Breast epithelium (tissue), 3 donors: ENCODE data around the gene NT5DC2.

Source experiments
- POLR2AphosphoS5 ChIP-seq, 3 donors: sonication (generic); formaldehyde crosslinking; IDR thresholded peaks; one replicate each; pipeline ENCODE4 v1.6.1; 2017; ENCODE audit warnings: antibody characterized with exemption in 3 of 3
- TF ChIP-seq, protein P1 (sequence below), 3 donors: fragments of 450-650 bp; IDR thresholded peaks; one replicate each; pipeline ENCODE4 v1.5.1; 2016 to 2017; ENCODE audit warnings: antibody characterized with exemption in 3 of 3, mild to moderate bottlenecking in 3 of 3, moderate library complexity in 3 of 3

DNA sequence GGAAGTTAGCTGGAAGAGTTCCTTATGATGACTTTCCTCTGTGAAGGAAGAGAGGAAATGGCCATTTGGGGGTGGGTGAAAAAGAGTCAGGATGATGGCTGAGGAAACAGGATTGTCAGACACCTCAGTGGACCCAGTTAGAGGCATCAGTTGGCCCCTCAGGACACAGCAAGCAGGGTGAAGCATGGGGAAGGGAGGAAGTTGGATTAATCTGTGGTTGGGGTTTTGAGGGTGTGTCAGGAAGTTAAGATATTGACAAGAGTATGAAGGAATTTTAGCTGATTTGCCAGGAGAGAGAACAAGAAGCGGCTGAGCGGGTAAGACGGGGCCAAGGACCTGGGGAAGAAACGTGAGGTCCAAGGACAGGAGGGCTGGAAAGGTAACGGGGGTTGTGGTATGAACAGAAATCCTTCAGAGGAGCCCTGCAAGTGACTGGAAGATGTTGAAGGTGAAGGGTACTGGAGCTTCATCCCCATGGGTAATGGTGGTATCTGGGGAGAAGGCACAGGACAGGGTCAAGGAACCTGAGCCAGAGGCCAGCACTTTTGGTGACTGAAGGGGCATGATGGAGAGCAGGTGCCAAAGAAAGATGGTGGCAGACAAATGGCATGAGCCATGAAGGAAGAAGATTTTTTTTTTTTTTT, 5.5 kb upstream of the NT5DC2 start:
- TF ChIP-seq, protein P1, sequence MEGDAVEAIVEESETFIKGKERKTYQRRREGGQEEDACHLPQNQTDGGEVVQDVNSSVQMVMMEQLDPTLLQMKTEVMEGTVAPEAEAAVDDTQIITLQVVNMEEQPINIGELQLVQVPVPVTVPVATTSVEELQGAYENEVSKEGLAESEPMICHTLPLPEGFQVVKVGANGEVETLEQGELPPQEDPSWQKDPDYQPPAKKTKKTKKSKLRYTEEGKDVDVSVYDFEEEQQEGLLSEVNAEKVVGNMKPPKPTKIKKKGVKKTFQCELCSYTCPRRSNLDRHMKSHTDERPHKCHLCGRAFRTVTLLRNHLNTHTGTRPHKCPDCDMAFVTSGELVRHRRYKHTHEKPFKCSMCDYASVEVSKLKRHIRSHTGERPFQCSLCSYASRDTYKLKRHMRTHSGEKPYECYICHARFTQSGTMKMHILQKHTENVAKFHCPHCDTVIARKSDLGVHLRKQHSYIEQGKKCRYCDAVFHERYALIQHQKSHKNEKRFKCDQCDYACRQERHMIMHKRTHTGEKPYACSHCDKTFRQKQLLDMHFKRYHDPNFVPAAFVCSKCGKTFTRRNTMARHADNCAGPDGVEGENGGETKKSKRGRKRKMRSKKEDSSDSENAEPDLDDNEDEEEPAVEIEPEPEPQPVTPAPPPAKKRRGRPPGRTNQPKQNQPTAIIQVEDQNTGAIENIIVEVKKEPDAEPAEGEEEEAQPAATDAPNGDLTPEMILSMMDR (IDR thresholded peaks at IDR 0.05) = no peak
- TF ChIP-seq POLR2AphosphoS5 (IDR thresholded peaks at IDR 0.05) = no peak
